Lower leg skin (tissue), 4 donors: Measurements from ENCODE around the gene CA12. TPM values are rescaled to one million over a fixed set of nuclear protein-coding genes. Genes with fewer than 3 reads are reported as not detected.

ENCODE experiments used
- DNase-seq, 2 donors: peaks; one replicate each; pipeline ENCODE4 v3.0.0-alpha.2; 2019; ENCODE audit warnings: low spot score in 2 of 2
- H3K4me3 ChIP-seq: fragments of 200-600 bp; sonication (generic); 2 replicates; pipeline ENCODE4 v1.5.1; 2017; ENCODE audit warnings: mild to moderate bottlenecking, low read depth; ENCODE audit not compliant: poor library complexity, severe bottlenecking
- POLR2A ChIP-seq, 2 donors: fragments of 450-650 bp; IDR thresholded peaks; one replicate each; pipeline ENCODE4 v1.6.1; 2016 to 2017; ENCODE audit warnings: antibody characterized with exemption in 2 of 2, mild to moderate bottlenecking in 1 of 2, moderate library complexity in 1 of 2
- WGBS, 2 donors: methylation state at CpG; one replicate each; pipeline ENCODE4 v1.1.5; 2018; 5-methylcytosine and 5-hydroxymethylcytosine counted together
- intact Hi-C: fragments of 100-400 bp; cut with DNase I; formaldehyde crosslinking; loops from one replicate; pipeline ENCODE4 v1.15.0; 2023; ENCODE audit warnings: low total_unique reads
- total RNA-seq, 4 donors: library from RNA; depleted of rRNA; stranded (reverse); fragments of >200 nt; gene quantifications; one replicate each; pipeline ENCODE4 v1.1.0, GENCODE V29; 2016
- TF ChIP-seq, protein P1 (sequence below), 3 donors: fragments of 450-650 bp; IDR thresholded peaks; one replicate each; pipeline ENCODE4 v1.5.1; 2016; ENCODE audit warnings: antibody characterized with exemption in 3 of 3, mild to moderate bottlenecking in 3 of 3, moderate library complexity in 2 of 3

Gene CA12
- total RNA-seq, 4 donors from 2014 or later: 144 to 253 (median 213) TPM

DNA sequence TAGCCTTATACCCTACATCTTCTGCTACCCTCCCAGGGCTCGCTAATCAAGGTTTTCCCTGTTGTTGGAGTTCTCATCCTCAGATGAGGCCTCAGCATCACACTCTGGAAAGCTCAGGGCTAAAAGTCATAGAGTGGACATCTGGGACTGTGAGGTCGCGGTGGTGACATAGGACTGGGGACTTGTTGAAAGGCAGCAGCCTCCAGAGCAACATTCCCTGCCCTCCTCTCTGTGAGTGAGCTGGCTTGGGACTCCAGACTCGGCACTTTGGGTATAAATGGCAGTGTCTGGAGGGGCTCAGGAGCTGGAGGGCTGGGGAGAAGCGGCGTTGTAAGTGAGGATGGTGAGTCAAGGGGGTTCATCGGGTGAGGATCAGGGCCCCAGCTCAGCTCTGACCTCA is 2.7 kb downstream of the CA12 start:
- H3K4me3 ChIP-seq: no peak overlapping the region
- TF ChIP-seq POLR2A (IDR thresholded peaks at IDR 0.05): no peak
- TF ChIP-seq, protein P1, sequence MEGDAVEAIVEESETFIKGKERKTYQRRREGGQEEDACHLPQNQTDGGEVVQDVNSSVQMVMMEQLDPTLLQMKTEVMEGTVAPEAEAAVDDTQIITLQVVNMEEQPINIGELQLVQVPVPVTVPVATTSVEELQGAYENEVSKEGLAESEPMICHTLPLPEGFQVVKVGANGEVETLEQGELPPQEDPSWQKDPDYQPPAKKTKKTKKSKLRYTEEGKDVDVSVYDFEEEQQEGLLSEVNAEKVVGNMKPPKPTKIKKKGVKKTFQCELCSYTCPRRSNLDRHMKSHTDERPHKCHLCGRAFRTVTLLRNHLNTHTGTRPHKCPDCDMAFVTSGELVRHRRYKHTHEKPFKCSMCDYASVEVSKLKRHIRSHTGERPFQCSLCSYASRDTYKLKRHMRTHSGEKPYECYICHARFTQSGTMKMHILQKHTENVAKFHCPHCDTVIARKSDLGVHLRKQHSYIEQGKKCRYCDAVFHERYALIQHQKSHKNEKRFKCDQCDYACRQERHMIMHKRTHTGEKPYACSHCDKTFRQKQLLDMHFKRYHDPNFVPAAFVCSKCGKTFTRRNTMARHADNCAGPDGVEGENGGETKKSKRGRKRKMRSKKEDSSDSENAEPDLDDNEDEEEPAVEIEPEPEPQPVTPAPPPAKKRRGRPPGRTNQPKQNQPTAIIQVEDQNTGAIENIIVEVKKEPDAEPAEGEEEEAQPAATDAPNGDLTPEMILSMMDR (IDR thresholded peaks at IDR 0.05): no peak

DNA sequence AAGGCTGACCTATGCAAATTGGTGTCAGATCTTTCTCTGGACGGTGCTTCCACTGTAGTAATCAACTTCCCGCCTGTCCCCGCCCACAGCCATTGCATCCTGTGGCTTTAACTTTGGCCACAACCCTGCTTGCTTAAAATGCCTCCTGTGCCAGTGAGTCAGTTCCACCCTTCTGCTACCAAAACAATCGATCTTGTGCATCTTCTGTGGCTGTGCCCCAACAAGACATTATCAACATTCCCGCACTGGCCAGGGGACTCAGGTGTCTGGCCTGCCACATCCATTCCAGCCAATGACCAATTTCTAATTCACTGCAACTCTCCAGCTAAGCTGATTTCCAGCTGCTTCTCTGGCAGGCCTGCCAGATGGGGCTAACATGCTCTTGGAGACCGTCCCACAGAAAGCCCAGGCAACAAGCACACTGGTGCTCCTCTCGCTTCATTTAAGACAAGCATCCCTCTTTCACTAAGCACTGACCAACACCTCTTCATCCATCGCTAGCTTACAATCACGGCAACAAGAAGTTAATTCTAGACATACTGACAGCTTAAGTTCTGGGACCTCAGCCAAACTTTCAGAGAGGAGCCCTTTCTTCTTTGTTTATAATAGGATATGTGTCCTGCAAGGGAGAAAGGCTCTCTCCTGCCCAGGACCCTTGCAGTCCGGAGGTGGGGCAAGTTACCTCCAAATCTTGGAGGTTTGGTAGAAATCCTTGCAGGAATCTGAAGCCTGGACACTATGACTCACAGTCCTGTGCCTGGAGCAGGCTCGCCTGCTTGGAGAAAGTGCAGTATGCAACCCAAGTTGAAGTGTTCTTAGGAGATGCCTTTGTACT is 6.7 kb downstream of the CA12 start:
- WGBS, 2 donors: 15 to 22% methylated on average over 11 of the region's 11 CpGs
- peak; percentile 76 to 91 for DNase-seq
- no peak overlapping the region for H3K4me3 ChIP-seq
- TF ChIP-seq POLR2A (IDR thresholded peaks at IDR 0.05): no peak
- TF ChIP-seq, protein P1 (IDR thresholded peaks at IDR 0.05): no peak
- intact Hi-C loops: no loop called here

More for the DNA sequence above, 2.7 kb downstream of the CA12 start:
- 69 to 73% methylated on average over 7 of the region's 7 CpGs for WGBS, 2 donors
- DNase-seq: peak in 1 of 2 donors; percentile 78
- intact Hi-C loops: no loop called here

DNA sequence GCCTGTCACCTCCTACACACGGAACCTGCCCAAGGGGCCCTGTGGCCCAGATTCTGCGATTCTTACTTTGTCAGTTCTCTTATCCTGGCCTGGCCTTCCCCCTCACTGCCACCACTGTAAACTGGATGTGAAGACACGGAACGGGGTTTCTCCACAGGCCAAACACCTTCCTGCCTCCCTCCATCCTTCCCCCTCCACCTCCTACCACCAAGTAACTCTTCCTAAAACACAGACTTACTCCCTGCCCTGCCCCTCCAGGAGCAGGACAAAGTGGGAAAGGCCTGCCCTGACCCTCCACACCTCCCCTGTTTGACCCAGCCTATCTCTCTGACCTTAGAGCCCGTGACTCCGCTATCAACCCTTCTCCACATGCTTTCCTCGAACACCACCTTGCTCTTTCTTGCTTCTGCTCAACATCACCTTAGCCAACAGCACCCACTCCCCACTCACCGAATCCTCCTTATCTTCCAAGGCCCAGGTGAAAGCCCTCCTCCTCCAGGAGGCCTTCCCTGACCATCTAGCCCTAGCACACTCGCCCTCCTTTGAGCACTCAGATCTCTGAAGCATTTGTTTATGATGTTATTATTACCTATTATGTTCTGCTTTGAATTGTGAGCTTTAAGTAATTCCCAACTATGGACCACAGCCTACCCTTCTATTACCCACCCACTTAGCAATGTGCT is 7.6 kb downstream of the CA12 start:
- H3K4me3 ChIP-seq: no peak overlapping the region
- intact Hi-C loops: no loop called here
- 85 to 89% methylated on average over 9 of the region's 9 CpGs for WGBS, 2 donors
- peak in 1 of 2 donors; percentile 50 for DNase-seq
- TF ChIP-seq POLR2A (IDR thresholded peaks at IDR 0.05): no peak
- TF ChIP-seq, protein P1 (IDR thresholded peaks at IDR 0.05): no peak

DNA sequence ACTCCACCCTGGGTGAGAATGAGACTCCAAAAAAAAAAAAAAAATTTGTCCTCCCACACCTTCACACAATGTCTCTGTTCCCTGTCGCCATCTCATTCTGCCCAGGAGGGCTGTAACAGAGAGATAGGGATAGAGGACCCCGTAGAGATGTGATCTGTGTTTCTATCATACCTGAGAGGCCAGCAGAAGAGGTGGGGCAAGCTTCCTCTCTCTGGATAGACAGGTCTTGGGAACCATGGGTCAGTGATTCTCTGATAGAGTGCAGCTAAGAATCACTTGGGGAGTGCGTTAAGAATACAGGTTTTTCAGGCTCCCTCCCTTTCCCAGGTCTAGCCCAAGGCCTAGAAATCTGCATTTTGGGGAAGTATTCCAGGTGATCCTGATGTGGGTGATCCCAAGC is 8.3 kb downstream of the CA12 start:
- no peak overlapping the region for H3K4me3 ChIP-seq
- intact Hi-C loops: no loop called here
- no peak for TF ChIP-seq POLR2A (IDR thresholded peaks at IDR 0.05)
- TF ChIP-seq, protein P1 (IDR thresholded peaks at IDR 0.05): no peak
- DNase-seq: peak in 1 of 2 donors; percentile 31
- 64 to 75% methylated on average over 3 of the region's 3 CpGs for WGBS, 2 donors

DNA sequence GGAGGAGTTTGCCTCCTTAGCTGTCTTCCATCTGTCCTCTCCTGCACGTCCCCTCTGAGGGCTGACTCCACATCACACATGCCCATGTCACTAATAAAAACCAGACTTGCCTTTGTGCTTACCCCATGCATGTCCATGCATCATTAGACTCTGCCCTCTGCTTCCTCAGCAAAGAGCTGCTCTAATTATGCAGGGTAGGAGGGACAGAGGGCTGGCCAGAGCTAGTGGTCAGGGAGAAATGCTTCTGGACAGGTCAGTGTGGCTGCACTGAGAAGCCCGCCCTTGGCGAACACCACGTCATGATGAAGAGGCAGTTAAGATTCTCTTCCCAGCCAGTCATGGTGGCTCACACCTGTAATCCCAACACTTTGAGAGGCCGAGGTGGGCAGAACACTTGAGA is 8.9 kb downstream of the CA12 start:
- no peak overlapping the region for H3K4me3 ChIP-seq
- intact Hi-C loops: no loop called here
- TF ChIP-seq, protein P1 (IDR thresholded peaks at IDR 0.05): no peak
- TF ChIP-seq POLR2A (IDR thresholded peaks at IDR 0.05): no peak
- 67 to 73% methylated on average over 5 of the region's 5 CpGs for WGBS, 2 donors
- DNase-seq: no peak
